ENCODE results near the gene HMGCS2. TPM values are rescaled to one million over a fixed set of nuclear protein-coding genes. Genes with fewer than 3 reads are reported as not detected.

Gene HMGCS2
- total RNA-seq, 1 donor from 2014 or later = not detected

DNA sequence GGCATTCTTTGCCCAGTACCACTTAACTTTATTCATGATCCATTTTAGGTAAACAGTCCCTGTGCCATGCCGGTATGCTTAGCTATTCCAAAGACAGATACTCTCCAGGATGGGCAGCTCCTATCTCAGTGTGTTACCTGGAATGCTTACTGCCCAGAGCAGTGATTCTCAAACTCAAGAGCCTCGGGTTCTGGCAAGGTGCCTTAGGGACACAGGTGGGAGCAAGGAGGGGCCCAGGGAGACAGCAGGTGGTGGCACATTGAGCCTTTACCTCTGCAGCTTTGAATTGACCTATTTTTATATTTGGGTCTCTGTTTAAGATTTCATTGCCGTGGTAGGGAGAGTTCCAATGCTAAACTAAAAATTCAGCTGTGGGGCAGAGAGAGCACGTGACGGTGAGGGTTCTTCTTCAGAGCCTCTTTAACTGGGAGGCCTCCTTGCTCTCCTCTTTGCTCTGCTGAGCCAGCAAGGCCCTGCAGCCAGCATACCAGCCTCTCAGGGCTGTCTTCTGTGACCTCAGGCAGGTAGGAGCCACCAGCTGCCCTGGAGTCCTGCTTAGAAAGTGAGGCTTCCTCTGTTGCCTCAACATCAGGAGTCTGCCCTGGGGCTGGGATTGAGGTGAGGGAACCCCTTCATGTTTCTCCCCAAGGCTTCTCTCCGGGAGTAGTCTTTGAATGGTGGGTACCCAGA is 36.8 kb downstream of the HMGCS2 start:
- intact Hi-C loops (cut with micrococcal nuclease) = no loop called here
- no peak overlapping the region for H3K4me3 Mint-ChIP-seq (ENCODE audit: low read depth)

DNA sequence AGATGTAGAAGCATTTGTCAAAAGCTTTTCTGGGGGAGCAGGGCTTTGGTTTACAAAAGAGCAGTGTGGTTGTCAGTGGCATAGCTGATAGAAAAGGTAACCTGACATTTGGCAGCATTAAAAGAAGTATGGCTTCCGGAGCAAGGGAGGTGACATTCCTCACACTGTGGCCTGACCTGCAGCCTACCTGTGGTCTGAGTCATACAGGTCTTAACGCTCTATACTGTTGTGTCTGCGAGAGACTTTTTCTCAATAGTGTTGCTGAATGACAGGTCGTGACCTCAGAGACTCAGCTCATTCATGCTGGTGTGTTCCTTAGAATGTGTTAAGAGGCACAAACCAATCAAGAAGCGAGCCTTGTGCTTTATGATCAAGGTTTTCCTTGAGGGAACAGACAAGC is 37.6 kb downstream of the HMGCS2 start:
- Mint-ChIP-seq H3K9me3 (no peaks in the 10 kb centered on the region), H3K27ac (no peak overlapping the region), H3K4me1 (ENCODE audit: low read depth) (no peaks in the 10 kb centered on the region), H3K36me3 (ENCODE audit: low read depth) (peaks cover 64% of the 10 kb centered on the region), H3K27me3 (ENCODE audit: low read depth) (no peaks in the 10 kb centered on the region), H3K4me3 (ENCODE audit: low read depth) (no peak overlapping the region)
- intact Hi-C loops (cut with micrococcal nuclease) = no loop called here
- DNase-seq (ENCODE audit: low spot score) = no peak

More for the DNA sequence above, 36.8 kb downstream of the HMGCS2 start:
- H3K27ac Mint-ChIP-seq = no peak overlapping the region
- H3K9me3 Mint-ChIP-seq = no peaks in the 10 kb centered on the region
- H3K4me1 Mint-ChIP-seq (ENCODE audit: low read depth) = no peaks in the 10 kb centered on the region
- H3K36me3 Mint-ChIP-seq (ENCODE audit: low read depth) = peaks cover 65% of the 10 kb centered on the region
- no peak for DNase-seq (ENCODE audit: low spot score)
- H3K27me3 Mint-ChIP-seq (ENCODE audit: low read depth) = no peaks in the 10 kb centered on the region

DNA sequence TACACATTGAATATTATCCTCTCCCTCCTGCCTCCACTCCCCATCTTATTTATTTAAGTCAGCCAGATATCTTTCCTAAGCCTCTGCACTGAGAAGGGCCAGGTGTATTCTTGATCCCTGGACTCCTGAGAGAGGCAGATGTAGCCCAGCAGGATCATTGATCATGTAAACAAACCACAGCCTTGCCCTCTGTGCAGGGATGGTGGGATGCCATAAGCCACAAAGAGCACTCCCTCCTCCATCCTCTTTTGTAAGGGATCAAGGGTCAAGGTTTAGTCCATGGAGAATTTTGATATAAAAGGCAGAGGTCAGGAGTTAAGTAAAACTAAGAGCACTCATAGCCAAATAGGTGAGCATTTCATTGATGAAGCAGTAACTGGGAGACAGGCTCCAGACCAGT is 39.7 kb downstream of the HMGCS2 start:
- Mint-ChIP-seq H3K4me3 (ENCODE audit: low read depth) (no peak overlapping the region), H3K9me3 (no peaks in the 10 kb centered on the region), H3K4me1 (ENCODE audit: low read depth) (no peaks in the 10 kb centered on the region), H3K27me3 (ENCODE audit: low read depth) (no peaks in the 10 kb centered on the region), H3K27ac (no peak overlapping the region), H3K36me3 (ENCODE audit: low read depth) (peaks cover 61% of the 10 kb centered on the region)
- intact Hi-C loops (cut with micrococcal nuclease) = no loop called here
- DNase-seq (ENCODE audit: low spot score) = no peak

DNA sequence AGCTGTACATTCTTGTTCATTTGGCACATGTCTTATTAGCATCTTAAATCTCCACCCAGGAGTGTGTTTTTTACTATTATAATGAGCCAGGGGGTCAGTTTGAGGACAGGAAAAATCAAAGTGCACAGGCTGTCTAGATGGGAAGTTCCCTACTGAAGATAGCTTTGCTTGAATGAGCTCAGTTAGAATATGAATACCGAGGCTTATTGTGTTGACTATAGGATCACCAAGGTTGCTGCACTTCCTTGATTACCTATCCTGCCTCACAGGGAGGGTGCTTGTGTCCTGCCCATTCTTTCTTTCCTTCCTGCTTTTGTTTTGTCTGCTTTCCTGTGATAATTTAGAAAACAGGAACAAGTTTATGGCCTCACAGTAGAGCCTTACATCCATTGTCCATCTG is 40.7 kb downstream of the HMGCS2 start:
- Mint-ChIP-seq H3K27ac (no peak overlapping the region), H3K4me3 (ENCODE audit: low read depth) (no peak overlapping the region), H3K27me3 (ENCODE audit: low read depth) (no peaks in the 10 kb centered on the region), H3K36me3 (ENCODE audit: low read depth) (peaks cover 64% of the 10 kb centered on the region), H3K4me1 (ENCODE audit: low read depth) (no peaks in the 10 kb centered on the region), H3K9me3 (no peaks in the 10 kb centered on the region)
- intact Hi-C loops (cut with micrococcal nuclease) = no loop called here
- no peak for DNase-seq (ENCODE audit: low spot score)

DNA sequence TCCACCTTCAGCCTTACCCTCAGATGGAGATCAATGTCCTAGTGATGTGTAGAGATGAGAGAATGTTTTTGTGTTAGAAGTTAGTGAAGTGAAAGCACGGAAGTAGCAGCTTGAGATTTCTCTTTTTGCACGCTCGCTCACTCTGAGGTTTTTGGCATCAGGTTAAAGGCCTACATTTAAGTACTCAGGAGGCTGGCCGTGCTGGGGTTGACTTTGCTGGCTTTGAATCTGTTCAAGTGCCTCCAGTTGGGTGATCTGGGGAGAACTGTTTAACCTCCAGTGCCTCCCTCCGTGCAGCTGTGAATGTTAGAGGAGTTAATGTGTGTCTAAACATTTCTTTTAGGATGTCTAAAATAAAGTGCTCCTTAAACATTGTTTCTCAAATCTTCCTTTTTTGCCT is 43.1 kb downstream of the HMGCS2 start:
- intact Hi-C loops (cut with micrococcal nuclease) = no loop called here
- no peaks in the 10 kb centered on the region for H3K9me3 Mint-ChIP-seq

DNA sequence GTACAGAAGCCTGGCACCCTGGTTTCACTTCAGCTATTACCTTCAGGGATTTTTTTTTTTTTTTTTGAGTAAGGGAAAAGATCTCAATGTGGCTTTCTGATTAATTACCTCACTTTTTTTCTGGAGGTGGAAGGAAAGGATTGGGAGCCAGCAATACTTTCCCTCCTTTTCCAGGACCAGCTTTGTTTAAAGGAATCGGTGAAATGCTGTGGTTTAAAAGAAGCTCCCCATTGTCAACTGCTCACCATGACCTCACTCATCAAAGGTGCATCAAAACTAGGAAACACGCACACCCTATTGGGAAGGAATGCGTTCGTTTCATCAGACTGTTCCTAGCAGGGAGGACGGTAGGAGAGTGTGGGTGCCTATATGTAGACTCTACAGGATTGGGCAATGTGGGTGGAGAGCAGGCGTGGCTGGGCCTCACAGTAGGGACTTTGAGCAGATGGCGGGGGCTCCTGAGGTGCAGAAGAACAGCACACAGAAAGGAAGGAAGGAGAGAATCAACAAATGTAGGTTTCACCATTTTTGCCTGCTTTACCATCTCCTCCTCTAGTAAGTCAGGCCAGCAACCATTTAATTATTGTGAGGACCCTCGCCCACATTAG is 44.0 kb downstream of the HMGCS2 start:
- Mint-ChIP-seq H3K36me3 (ENCODE audit: low read depth) (peaks cover 75% of the 10 kb centered on the region), H3K27me3 (ENCODE audit: low read depth) (no peaks in the 10 kb centered on the region), H3K4me3 (ENCODE audit: low read depth) (no peak overlapping the region), H3K9me3 (no peaks in the 10 kb centered on the region), H3K4me1 (ENCODE audit: low read depth) (peaks cover 10% of the 10 kb centered on the region), H3K27ac (no peak overlapping the region)
- intact Hi-C loops (cut with micrococcal nuclease) = no loop called here
- DNase-seq (ENCODE audit: low spot score) = no peak

More for the DNA sequence above, 43.1 kb downstream of the HMGCS2 start:
- H3K4me1 Mint-ChIP-seq (ENCODE audit: low read depth) = peaks cover 6% of the 10 kb centered on the region
- no peak overlapping the region for H3K4me3 Mint-ChIP-seq (ENCODE audit: low read depth)
- H3K27ac Mint-ChIP-seq = no peak overlapping the region
- peaks cover 78% of the 10 kb centered on the region for H3K36me3 Mint-ChIP-seq (ENCODE audit: low read depth)
- DNase-seq (ENCODE audit: low spot score) = no peak
- no peaks in the 10 kb centered on the region for H3K27me3 Mint-ChIP-seq (ENCODE audit: low read depth)

DNA sequence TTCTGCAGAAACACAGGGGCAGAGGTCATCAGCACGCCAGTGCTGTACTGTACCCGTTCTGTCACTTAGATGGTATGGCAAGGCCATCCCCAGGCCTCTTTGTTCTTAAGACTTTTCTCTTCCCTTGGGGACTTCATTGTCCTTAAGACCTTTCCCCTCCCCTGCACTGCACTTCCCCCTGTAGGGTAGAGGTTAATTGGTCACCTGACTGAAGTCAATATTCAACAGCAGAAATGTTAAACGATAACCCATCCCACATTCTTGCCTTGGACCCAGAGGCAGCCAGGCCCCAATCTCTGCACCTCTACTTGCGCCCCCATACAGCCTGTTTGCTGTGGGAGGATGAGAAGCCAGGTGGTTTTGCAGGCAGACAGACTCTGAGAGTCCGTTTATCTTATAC is 46.8 kb downstream of the HMGCS2 start:
- H3K27me3 Mint-ChIP-seq (ENCODE audit: low read depth) = no peaks in the 10 kb centered on the region
- intact Hi-C loops (cut with micrococcal nuclease) = no loop called here
- no peak overlapping the region for H3K4me3 Mint-ChIP-seq (ENCODE audit: low read depth)
- H3K4me1 Mint-ChIP-seq (ENCODE audit: low read depth) = peaks cover 19% of the 10 kb centered on the region
- DNase-seq (ENCODE audit: low spot score) = no peak
- no peaks in the 10 kb centered on the region for H3K9me3 Mint-ChIP-seq
- peaks cover 57% of the 10 kb centered on the region for H3K36me3 Mint-ChIP-seq (ENCODE audit: low read depth)
- no peak overlapping the region for H3K27ac Mint-ChIP-seq

DNA sequence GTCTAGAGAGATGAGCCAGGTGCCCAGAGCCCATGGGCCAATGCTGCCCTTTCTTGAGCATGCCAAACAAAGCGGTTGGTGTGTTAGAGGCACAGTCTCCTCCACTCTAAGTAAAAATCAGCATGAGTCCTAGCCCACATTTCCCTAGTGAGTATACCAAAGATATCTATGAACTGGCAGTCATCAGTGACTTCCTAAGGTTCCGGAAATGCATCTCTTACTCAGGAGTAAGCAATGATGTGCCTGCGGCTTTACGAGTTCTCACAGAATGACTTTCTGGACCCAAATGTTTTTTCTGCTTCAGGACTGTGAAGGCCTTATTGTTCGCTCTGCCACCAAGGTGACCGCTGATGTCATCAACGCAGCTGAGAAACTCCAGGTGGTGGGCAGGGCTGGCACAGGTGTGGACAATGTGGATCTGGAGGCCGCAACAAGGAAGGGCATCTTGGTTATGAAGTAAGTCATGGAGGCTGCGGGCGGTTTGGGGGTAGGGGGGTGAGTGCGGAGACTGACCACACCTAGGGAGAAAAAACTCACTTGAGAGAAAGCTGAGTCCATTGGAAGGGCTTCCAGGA is 47.8 kb downstream of the HMGCS2 start:
- Mint-ChIP-seq H3K27me3 (ENCODE audit: low read depth) (no peaks in the 10 kb centered on the region), H3K9me3 (no peaks in the 10 kb centered on the region), H3K4me1 (ENCODE audit: low read depth) (peaks cover 27% of the 10 kb centered on the region), H3K27ac (no peak overlapping the region), H3K4me3 (ENCODE audit: low read depth) (no peak overlapping the region), H3K36me3 (ENCODE audit: low read depth) (peaks cover 51% of the 10 kb centered on the region)
- no peak for DNase-seq (ENCODE audit: low spot score)
- intact Hi-C loops (cut with micrococcal nuclease) = no loop called here

DNA sequence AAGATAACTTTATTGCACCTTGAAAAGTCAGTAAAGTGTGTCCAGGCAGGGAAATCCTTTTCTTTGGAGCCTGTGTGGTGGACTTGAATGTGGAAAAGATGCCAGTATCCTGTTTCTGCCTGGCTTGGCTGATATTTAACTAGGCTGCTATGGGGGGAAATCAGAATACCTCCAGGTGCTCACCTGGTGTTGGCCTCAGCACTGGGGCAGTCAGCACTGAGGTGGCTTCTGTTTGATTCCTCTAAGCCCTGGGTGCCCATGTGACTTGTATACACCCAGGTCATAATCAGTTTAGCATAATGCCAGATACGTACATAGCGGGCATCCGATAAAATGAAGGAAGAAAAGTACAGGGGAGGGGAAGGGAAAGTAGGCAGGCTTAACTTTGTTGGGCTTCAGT is 49.7 kb downstream of the HMGCS2 start:
- H3K27ac Mint-ChIP-seq = no peak overlapping the region
- peaks cover 43% of the 10 kb centered on the region for H3K4me1 Mint-ChIP-seq (ENCODE audit: low read depth)
- H3K9me3 Mint-ChIP-seq = no peaks in the 10 kb centered on the region
- H3K4me3 Mint-ChIP-seq (ENCODE audit: low read depth) = no peak overlapping the region
- no peak for DNase-seq (ENCODE audit: low spot score)
- intact Hi-C loops (cut with micrococcal nuclease) = no loop called here
- H3K27me3 Mint-ChIP-seq (ENCODE audit: low read depth) = no peaks in the 10 kb centered on the region
- peaks cover 46% of the 10 kb centered on the region for H3K36me3 Mint-ChIP-seq (ENCODE audit: low read depth)

DNA sequence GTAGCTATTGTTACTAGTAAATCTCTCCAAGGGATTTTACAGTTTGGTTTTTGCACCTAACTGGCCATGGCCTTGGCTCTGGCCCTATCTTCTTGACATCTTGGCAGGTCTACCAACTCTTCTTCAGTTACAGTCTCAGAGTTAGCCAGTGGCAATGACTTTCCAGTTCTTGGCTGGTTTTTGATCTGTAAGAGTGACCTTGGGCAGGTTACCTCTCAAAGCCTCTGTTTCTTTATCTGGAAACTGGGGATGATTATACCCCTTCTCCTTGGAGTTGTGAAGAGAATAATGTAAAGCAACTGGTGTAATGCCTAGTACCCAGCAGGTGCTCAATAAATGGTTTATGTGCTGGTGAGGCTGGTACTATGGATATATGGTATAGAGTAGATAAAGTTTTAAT is 50.3 kb downstream of the HMGCS2 start:
- Mint-ChIP-seq H3K4me3 (ENCODE audit: low read depth) (no peak overlapping the region), H3K4me1 (ENCODE audit: low read depth) (peaks cover 49% of the 10 kb centered on the region), H3K9me3 (no peaks in the 10 kb centered on the region), H3K36me3 (ENCODE audit: low read depth) (peaks cover 47% of the 10 kb centered on the region), H3K27me3 (ENCODE audit: low read depth) (no peaks in the 10 kb centered on the region), H3K27ac (no peak overlapping the region)
- intact Hi-C loops (cut with micrococcal nuclease) = no loop called here
- DNase-seq (ENCODE audit: low spot score) = no peak

DNA sequence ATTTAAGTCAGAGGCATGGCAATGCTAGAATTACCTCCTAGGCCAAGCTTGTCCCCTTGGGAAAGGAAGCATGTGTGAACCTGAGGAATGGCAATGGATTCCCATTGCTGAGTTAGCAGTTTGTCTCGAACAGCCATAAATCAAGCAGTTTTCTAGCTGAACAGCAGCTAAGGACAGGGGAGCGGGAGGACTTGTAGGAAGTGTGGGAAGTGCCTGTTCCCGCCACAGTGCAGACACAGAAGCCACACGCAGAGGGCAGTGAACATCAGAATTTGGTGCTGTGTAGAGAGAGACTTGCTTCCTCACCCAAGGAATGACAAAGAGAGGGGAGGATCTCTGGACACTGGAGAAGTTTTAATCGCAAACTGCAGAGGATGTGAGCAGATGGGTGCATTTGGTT is 53.2 kb downstream of the HMGCS2 start:
- peaks cover 51% of the 10 kb centered on the region for H3K4me1 Mint-ChIP-seq (ENCODE audit: low read depth)
- peaks cover 3% of the 10 kb centered on the region for H3K27me3 Mint-ChIP-seq (ENCODE audit: low read depth)
- no peak overlapping the region for H3K4me3 Mint-ChIP-seq (ENCODE audit: low read depth)
- no peak for DNase-seq (ENCODE audit: low spot score)
- peak overlapping the region; percentile 10 for H3K27ac Mint-ChIP-seq
- H3K9me3 Mint-ChIP-seq = no peaks in the 10 kb centered on the region
- intact Hi-C loops (cut with micrococcal nuclease) = no loop called here
- peaks cover 27% of the 10 kb centered on the region for H3K36me3 Mint-ChIP-seq (ENCODE audit: low read depth)

DNA sequence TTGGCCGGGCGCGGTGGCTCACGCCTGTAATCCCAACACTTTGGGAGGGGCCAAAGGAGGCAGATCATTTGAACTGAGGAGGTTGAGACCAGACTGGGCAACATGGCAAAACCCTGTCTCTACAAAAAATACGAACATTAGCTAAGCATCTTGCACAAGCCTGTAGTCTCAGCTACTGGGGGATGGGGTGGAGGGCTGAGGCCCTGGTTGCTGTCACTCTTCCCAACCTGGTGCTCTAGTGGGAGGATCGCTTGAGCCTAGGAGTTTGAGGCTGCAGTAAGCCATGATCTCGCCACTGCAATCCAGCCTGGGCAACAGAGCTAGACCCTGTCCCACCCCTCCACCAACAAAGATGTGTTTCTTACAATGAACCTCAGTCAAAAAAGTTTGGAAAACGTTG is 54.1 kb downstream of the HMGCS2 start:
- H3K9me3 Mint-ChIP-seq = no peaks in the 10 kb centered on the region
- H3K4me3 Mint-ChIP-seq (ENCODE audit: low read depth) = peak overlapping the region; percentile 86
- H3K36me3 Mint-ChIP-seq (ENCODE audit: low read depth) = peaks cover 23% of the 10 kb centered on the region
- no peak overlapping the region for H3K27ac Mint-ChIP-seq
- H3K4me1 Mint-ChIP-seq (ENCODE audit: low read depth) = peaks cover 48% of the 10 kb centered on the region
- no peak for DNase-seq (ENCODE audit: low spot score)
- H3K27me3 Mint-ChIP-seq (ENCODE audit: low read depth) = peaks cover 12% of the 10 kb centered on the region
- intact Hi-C loops (cut with micrococcal nuclease) = loop anchor here (5.0 kb wide), 1 partner anchor 67 kb away; the partner anchor contains the start of gene ZNF697

DNA sequence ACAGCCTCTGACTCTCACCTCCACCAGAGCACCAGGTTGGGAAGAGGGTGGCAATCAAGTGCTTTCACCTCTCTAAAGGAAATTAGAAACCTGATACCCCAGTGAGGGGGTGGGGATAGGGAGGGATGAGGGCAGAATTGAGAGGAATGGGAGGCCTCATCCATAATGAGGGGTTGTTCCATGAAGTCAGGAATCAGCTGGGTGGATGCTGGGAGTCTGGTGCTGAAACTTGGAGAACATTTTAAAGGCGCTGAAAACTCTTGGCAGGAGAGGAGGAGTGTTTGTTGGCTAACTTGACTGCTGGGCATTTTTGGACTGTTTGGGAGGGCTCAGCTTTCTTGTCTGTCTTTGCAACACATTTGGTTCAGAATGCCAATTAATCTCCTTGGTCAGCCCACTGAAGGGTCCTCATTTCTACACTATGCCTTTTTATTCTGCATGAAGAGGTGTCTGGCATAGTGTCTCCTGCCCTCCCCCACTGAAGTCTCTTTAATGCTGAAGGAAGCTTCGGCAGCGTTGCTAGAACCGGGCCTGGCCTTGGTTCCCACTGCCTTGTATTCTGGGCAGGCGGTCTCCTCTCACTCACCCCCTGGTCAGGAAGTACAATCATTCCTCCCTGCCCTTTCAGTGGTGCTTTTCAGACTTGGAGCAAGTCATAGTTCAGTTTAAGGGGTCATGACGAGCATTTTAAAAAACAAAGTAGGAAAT is 54.8 kb downstream of the HMGCS2 start:
- Mint-ChIP-seq H3K27ac (peak overlapping the region; percentile 74), H3K27me3 (ENCODE audit: low read depth) (peaks cover 14% of the 10 kb centered on the region)

More for the DNA sequence above, 54.8 kb downstream of the HMGCS2 start:
- Mint-ChIP-seq H3K4me3 (ENCODE audit: low read depth) (peak overlapping the region; percentile 86), H3K9me3 (no peaks in the 10 kb centered on the region), H3K36me3 (ENCODE audit: low read depth) (peaks cover 23% of the 10 kb centered on the region), H3K4me1 (ENCODE audit: low read depth) (peaks cover 48% of the 10 kb centered on the region)
- DNase-seq (ENCODE audit: low spot score) = no peak
- intact Hi-C loops (cut with micrococcal nuclease) = loop anchor here (5.0 kb wide), 1 partner anchor 67 kb away; the partner anchor contains the start of gene ZNF697

All from activated T-helper 2 cell treated with anti-CD3 and anti-CD28 coated beads, Interferon-gamma antibody, Interleukin-2, Interleukin-4, amounts not matched to agents 10 μg/mL and 5 μg/mL and 100 μg/mL, durations not matched to agents 14 hours and 24 hours and 36 hours (primary cell).